ENCODE measurements around the gene PTPRE. TPM values are rescaled to one million over a fixed set of nuclear protein-coding genes. Genes with fewer than 3 reads are reported as not detected.

PTPRE gene
- total RNA-seq, 1 experiment from 2014 or later: 0.70 TPM

- Histone ChIP-seq H2BK15ac (ENCODE audit: low read depth, low read length) (no peak overlapping the region), H4K91ac (ENCODE audit: insufficient read length, low read depth, low read length) (no peak overlapping the region), H4K5ac (ENCODE audit: insufficient read length, low read depth, low read length) (no peak overlapping the region), H3K23me2 (ENCODE audit: insufficient read length, low read depth, low read length, poor library complexity, severe bottlenecking) (peaks cover 4% of the 10 kb centered on the region), H2BK12ac (ENCODE audit: insufficient read length, low read depth, low read length) (no peak overlapping the region), H4K8ac (replicated peaks; ENCODE audit: insufficient read length, low read depth, low read length) (no peak overlapping the region), H2AFZ (ENCODE audit: low read length) (no peak overlapping the region), H3K27me3 (ENCODE audit: insufficient read depth, low read length) (0 out of 2 replicates have a peak, but pooled peaks cover 2% of the 10 kb centered on the region), H3K4me1 (ENCODE audit: insufficient read depth, low read length) (no peaks in the 10 kb centered on the region), H3K4ac (ENCODE audit: low read depth, low read length) (no peak overlapping the region), H3K4me2 (ENCODE audit: insufficient read depth, insufficient read length, low read length) (no peak overlapping the region), H3K27ac (ENCODE audit: insufficient read length, low read depth, low read length) (no peak overlapping the region), H4K20me1 (ENCODE audit: control insufficient read depth, insufficient read depth, insufficient read length) (peaks cover 4% of the 10 kb centered on the region), H2AK5ac (ENCODE audit: insufficient read length, low read length) (no peak overlapping the region), H2BK120ac (ENCODE audit: low read depth, low read length, poor library complexity, severe bottlenecking) (no peak overlapping the region), H3K79me1 (ENCODE audit: insufficient read depth, low read depth, low read length, poor library complexity, severe bottlenecking) (no peaks in the 10 kb centered on the region), H3K9me3 (ENCODE audit: control insufficient read depth, low read depth, low read length) (no peaks in the 10 kb centered on the region), H3K56ac (ENCODE audit: insufficient read length, low read depth, low read length) (no peak overlapping the region), H3K79me2 (ENCODE audit: insufficient read depth, low read length) (no peaks in the 10 kb centered on the region), H3K23ac (ENCODE audit: insufficient read length, low read depth, low read length) (no peak overlapping the region), H2BK20ac (ENCODE audit: low read depth, low read length, poor library complexity, severe bottlenecking) (no peak overlapping the region), H3K9ac (ENCODE audit: extremely low read depth, insufficient read length, low read length) (no peak overlapping the region), H3K14ac (ENCODE audit: insufficient read depth, low read length) (no peak overlapping the region), H2BK5ac (ENCODE audit: insufficient read length, low read length) (no peak overlapping the region), H3T11ph (ENCODE audit: low read length) (no peak overlapping the region), H3K18ac (ENCODE audit: insufficient read length, low read depth, low read length) (no peak overlapping the region)
- no peaks in the 10 kb centered on the region for H3K9me3 Mint-ChIP-seq
- H3K27me3 Mint-ChIP-seq (ENCODE audit: low read depth): peaks cover 60% of the 10 kb centered on the region
- no CpG with 5 or more reads among the region's 18 CpGs for WGBS (ENCODE audit: extremely low coverage, insufficient read length, low lambda C conversion rate)
- no peak overlapping the region for H3K4me3 Mint-ChIP-seq
- no peaks in the 10 kb centered on the region for H3K36me3 Mint-ChIP-seq (ENCODE audit: insufficient read depth in 1 of 3, low read depth in 3 of 3)
- no peak for DNase-seq
- H3K27ac Mint-ChIP-seq: no peak overlapping the region
- H3K4me1 Mint-ChIP-seq: peaks cover 13 to 26% of the 10 kb centered on the region in 2 experiments
- TF ChIP-seq CTCF (conservative IDR thresholded peaks at IDR 0.05): no peak
Measured at GRCh38 chr10:128043259-128044045, 136.5 kb downstream of the PTPRE start.

Measured in H9 (cell line).